Right ventricle myocardium inferior (tissue), 1 donor: Measurements from ENCODE around the gene ARHGAP11B. TPM values are rescaled to one million over a fixed set of nuclear protein-coding genes. Genes with fewer than 3 reads are reported as not detected.
"Not testable (repeated sequence)": the region's sequence is repeated elsewhere in the genome, so short reads cannot be mapped to it uniquely, and the experiment has no call there.

Source experiments
- ATAC-seq: fragments of 200-7000 bp; cut with Tn5 transposase; one replicate; pipeline ENCODE4 v1.9.1; 2020; ENCODE audit warnings: mild to moderate bottlenecking, moderate library complexity
- DNase-seq: peaks from one replicate; pipeline ENCODE4 v3.0.0; 2021; ENCODE audit errors: missing footprints
- intact Hi-C: fragments of 100-400 bp; cut with DNase I; formaldehyde crosslinking; loops from one replicate; pipeline ENCODE4 v1.11.0; 2022
- total RNA-seq: library from RNA; stranded (reverse); fragmentation: NEBNext Ultra II Directional; extraction: Animal tissue kit (Norgen Biotek cat#: 25700); gene quantifications from one replicate; pipeline ENCODE4 v1.2.1, GENCODE V29; 2021
- donor health status: DM: no; HTN: yes; CAD: no; lungs with severe emphysema.

Gene ARHGAP11B

DNA sequence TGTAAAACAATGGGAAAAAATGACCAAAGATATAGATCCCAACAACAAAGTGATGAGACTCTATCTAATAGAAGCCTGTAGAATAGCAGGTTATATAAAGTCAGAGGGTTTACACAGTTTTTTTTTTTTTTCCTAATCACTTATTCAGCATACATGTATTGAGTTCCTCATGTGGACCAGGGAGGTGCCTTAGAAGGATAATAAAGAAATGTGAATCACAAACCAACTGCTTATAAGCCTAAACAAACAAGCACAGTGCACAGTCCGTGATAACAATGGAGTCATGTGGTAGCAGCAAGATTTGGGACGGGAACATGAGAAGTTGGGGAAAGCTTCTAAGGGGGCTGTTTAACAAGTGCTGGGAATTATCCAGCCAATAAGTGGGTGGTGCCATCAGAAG, 60.7 kb downstream of the ARHGAP11B start:
- intact Hi-C loops, ATAC-seq, DNase-seq: not testable (repeated sequence)

Other genes starting within 250 kb of the ARHGAP11B start
- 2.0 TPM for gene CHRFAM7A, start 232.6 kb upstream of the ARHGAP11B start, total RNA-seq
- gene GOLGA8R, start 211.9 kb upstream of the ARHGAP11B start, total RNA-seq, result 3.6 TPM
- gene GOLGA8Q, start 74.1 kb upstream of the ARHGAP11B start, total RNA-seq, result 0.65 TPM
- gene GOLGA8H, start 22.1 kb upstream of the ARHGAP11B start, total RNA-seq, result not detected